ENCODE measurements around the gene DPY19L1. TPM values are rescaled to one million over a fixed set of nuclear protein-coding genes. Genes with fewer than 3 reads are reported as not detected.
"Not testable (repeated sequence)": the region's sequence is repeated elsewhere in the genome, so short reads cannot be mapped to it uniquely, and the experiment has no call there.

Gene DPY19L1
- total RNA-seq, 4 donors from 2014 or later, result 11.7 to 22.9 (median 17.2) TPM

GRCh38 chr7:34879871-34880270 is 157.4 kb downstream of the DPY19L1 start:
- Histone ChIP-seq H3K27me3 (no peaks in the 10 kb centered on the region), H3K9me3 (peaks cover 0 to 24% (median 0%) of the 10 kb centered on the region in 3 donors), H3K4me1 (no peaks in the 10 kb centered on the region), H3K4me3 (no peak overlapping the region), H3K36me3 (no peaks in the 10 kb centered on the region), H3K27ac (no peak overlapping the region)
- TF ChIP-seq EP300 (IDR thresholded peaks at IDR 0.05), result no peak
- TF ChIP-seq POLR2AphosphoS5 (IDR thresholded peaks at IDR 0.05), result no peak
- TF ChIP-seq CTCF (IDR thresholded peaks at IDR 0.05), result no peak
- TF ChIP-seq POLR2A (IDR thresholded peaks at IDR 0.05), result no peak
- 33 to 66% methylated on average over 1 to 2 of the region's 2 CpGs for WGBS, 2 donors (ENCODE audit: low coverage in 1 of 2)
- ATAC-seq, result no peak

- H3K27me3 ChIP-seq, H3K4me3 ChIP-seq, ATAC-seq, H3K36me3 ChIP-seq, H3K4me1 ChIP-seq, H3K27ac ChIP-seq: not testable (repeated sequence)
- WGBS, 2 donors (ENCODE audit: low coverage in 1 of 2), result 29 to 46% methylated on average over 7 to 8 of the region's 8 CpGs
- peaks cover 0 to 16% (median 0%) of the 10 kb centered on the region in 3 donors for H3K9me3 ChIP-seq
Observed at GRCh38 chr7:34878944-34879735, 158.1 kb downstream of the DPY19L1 start.

Small RNA genes within 50 kb of the gene (small RNA-seq; reads per million reads assigned to genes)
- 0 reads per million in 4 donors for gene MIR548N
- 0 reads per million in 4 donors for gene RF00322

Other genes starting within 250 kb of the DPY19L1 start
- 1 to 10 TPM in 1 of 4 donors, under 1 TPM in 1, not detected in 2; 0.54 to 5.4 TPM for gene TBX20, start 216.6 kb upstream of the DPY19L1 start, total RNA-seq